Activated CD4-positive, alpha-beta T cell treated with anti-CD3 and anti-CD28 coated beads, Interleukin-2, amount 10 ng/mL, durations not matched to agents 24 days and 14 days (primary cell): ENCODE measurements around the gene RCBTB1. TPM values are rescaled to one million over a fixed set of nuclear protein-coding genes. Genes with fewer than 3 reads are reported as not detected.

Experiments
- DNase-seq: peaks from one replicate; pipeline ENCODE4 v3.0.0; 2022
- H3K27ac Mint-ChIP-seq: one replicate; pipeline ENCODE4 v1.8.0; 2022; ENCODE audit warnings: mild to moderate bottlenecking, mixed read lengths
- H3K27me3 Mint-ChIP-seq: one replicate; pipeline ENCODE4 v1.8.0; 2022; ENCODE audit warnings: mixed read lengths
- H3K36me3 Mint-ChIP-seq: one replicate; pipeline ENCODE4 v1.8.0; 2022; ENCODE audit warnings: low read depth, mild to moderate bottlenecking, mixed read lengths
- H3K4me1 Mint-ChIP-seq: one replicate; pipeline ENCODE4 v1.8.0; 2021; ENCODE audit warnings: mixed read lengths
- H3K4me3 Mint-ChIP-seq: one replicate; pipeline ENCODE4 v1.8.0; 2022; ENCODE audit warnings: mild to moderate bottlenecking, moderate library complexity, mixed read lengths
- H3K9me3 Mint-ChIP-seq: one replicate; pipeline ENCODE4 v1.8.0; 2021; ENCODE audit warnings: mixed read lengths
- intact Hi-C: fragments of 100-400 bp; cut with micrococcal nuclease; formaldehyde crosslinking; loops from one replicate; pipeline ENCODE4 v1.15.1; 2023
- total RNA-seq: library from RNA; stranded (reverse); gene quantifications from 2 replicates; pipeline ENCODE4 v1.2.3, GENCODE V29; 2022

The RCBTB1 gene
- total RNA-seq, 1 donor from 2014 or later: 14.8 TPM

- H3K27me3 Mint-ChIP-seq: no peaks in the 10 kb centered on the region
- peaks cover 42% of the 10 kb centered on the region for H3K36me3 Mint-ChIP-seq
- no peak overlapping the region for H3K4me3 Mint-ChIP-seq
- H3K4me1 Mint-ChIP-seq: peaks cover 11% of the 10 kb centered on the region
- intact Hi-C loops: no loop called here
- H3K27ac Mint-ChIP-seq: no peak overlapping the region
- DNase-seq: no peak
- no peaks in the 10 kb centered on the region for H3K9me3 Mint-ChIP-seq
Measured at GRCh38 chr13:49533591-49534269, 51.6 kb downstream of the RCBTB1 start.

- DNase-seq: no peak
- H3K36me3 Mint-ChIP-seq: peaks cover 50% of the 10 kb centered on the region
- H3K4me1 Mint-ChIP-seq: peaks cover 11% of the 10 kb centered on the region
- no peaks in the 10 kb centered on the region for H3K27me3 Mint-ChIP-seq
- no peak overlapping the region for H3K4me3 Mint-ChIP-seq
- H3K27ac Mint-ChIP-seq: no peak overlapping the region
- no peaks in the 10 kb centered on the region for H3K9me3 Mint-ChIP-seq
- intact Hi-C loops: no loop called here
Measured at GRCh38 chr13:49533011-49533410, 52.3 kb downstream of the RCBTB1 start.

- peaks cover 11% of the 10 kb centered on the region for H3K4me1 Mint-ChIP-seq
- no peak overlapping the region for H3K4me3 Mint-ChIP-seq
- no peak for DNase-seq
- intact Hi-C loops: no loop called here
- H3K9me3 Mint-ChIP-seq: no peaks in the 10 kb centered on the region
- no peak overlapping the region for H3K27ac Mint-ChIP-seq
- peaks cover 49% of the 10 kb centered on the region for H3K36me3 Mint-ChIP-seq
- H3K27me3 Mint-ChIP-seq: no peaks in the 10 kb centered on the region
Measured at GRCh38 chr13:49532593-49532992, 52.8 kb downstream of the RCBTB1 start.

- Mint-ChIP-seq H3K4me1 (peaks cover 11% of the 10 kb centered on the region), H3K4me3 (no peak overlapping the region), H3K27me3 (no peaks in the 10 kb centered on the region), H3K27ac (no peak overlapping the region), H3K36me3 (peaks cover 57% of the 10 kb centered on the region), H3K9me3 (no peaks in the 10 kb centered on the region)
- intact Hi-C loops: no loop called here
- no peak for DNase-seq
Measured at GRCh38 chr13:49530457-49530856, 54.9 kb downstream of the RCBTB1 start.

- no peak for DNase-seq
- Mint-ChIP-seq H3K27ac (no peak overlapping the region), H3K9me3 (no peaks in the 10 kb centered on the region), H3K27me3 (no peaks in the 10 kb centered on the region), H3K4me3 (no peak overlapping the region), H3K36me3 (peaks cover 60% of the 10 kb centered on the region), H3K4me1 (peaks cover 11% of the 10 kb centered on the region)
- intact Hi-C loops: no loop called here
Measured at GRCh38 chr13:49528161-49528560, 57.2 kb downstream of the RCBTB1 start.

GRCh38 chr13:49527123-49527522, 58.2 kb downstream of the RCBTB1 start:
- no peaks in the 10 kb centered on the region for H3K9me3 Mint-ChIP-seq
- peaks cover 4% of the 10 kb centered on the region for H3K4me1 Mint-ChIP-seq
- no peak overlapping the region for H3K27ac Mint-ChIP-seq
- no peaks in the 10 kb centered on the region for H3K27me3 Mint-ChIP-seq
- DNase-seq: no peak
- intact Hi-C loops: no loop called here
- H3K4me3 Mint-ChIP-seq: no peak overlapping the region
- H3K36me3 Mint-ChIP-seq: peaks cover 59% of the 10 kb centered on the region

GRCh38 chr13:49524740-49525501, 60.4 kb downstream of the RCBTB1 start:
- H3K27me3 Mint-ChIP-seq: no peaks in the 10 kb centered on the region
- H3K36me3 Mint-ChIP-seq: peaks cover 56% of the 10 kb centered on the region
- H3K9me3 Mint-ChIP-seq: no peaks in the 10 kb centered on the region
- intact Hi-C loops: no loop called here
- H3K4me1 Mint-ChIP-seq: no peaks in the 10 kb centered on the region
- DNase-seq: no peak
- H3K27ac Mint-ChIP-seq: no peak overlapping the region
- H3K4me3 Mint-ChIP-seq: no peak overlapping the region

- Mint-ChIP-seq H3K36me3 (peaks cover 43% of the 10 kb centered on the region), H3K27ac (no peak overlapping the region), H3K9me3 (no peaks in the 10 kb centered on the region), H3K4me1 (no peaks in the 10 kb centered on the region), H3K4me3 (no peak overlapping the region), H3K27me3 (no peaks in the 10 kb centered on the region)
- intact Hi-C loops: no loop called here
- no peak for DNase-seq
Measured at GRCh38 chr13:49521224-49521623, 64.1 kb downstream of the RCBTB1 start.

- Mint-ChIP-seq H3K4me3 (no peak overlapping the region), H3K27ac (no peak overlapping the region), H3K27me3 (no peaks in the 10 kb centered on the region), H3K36me3 (peaks cover 56% of the 10 kb centered on the region), H3K9me3 (no peaks in the 10 kb centered on the region), H3K4me1 (peaks cover 8% of the 10 kb centered on the region)
- no peak for DNase-seq
- intact Hi-C loops: no loop called here
Measured at GRCh38 chr13:49517461-49517860, 67.9 kb downstream of the RCBTB1 start.

GRCh38 chr13:49516467-49516866, 68.9 kb downstream of the RCBTB1 start:
- H3K36me3 Mint-ChIP-seq: peaks cover 60% of the 10 kb centered on the region
- intact Hi-C loops: no loop called here
- H3K4me1 Mint-ChIP-seq: peaks cover 11% of the 10 kb centered on the region
- H3K27ac Mint-ChIP-seq: no peak overlapping the region
- H3K9me3 Mint-ChIP-seq: no peaks in the 10 kb centered on the region
- DNase-seq: no peak
- H3K27me3 Mint-ChIP-seq: no peaks in the 10 kb centered on the region
- no peak overlapping the region for H3K4me3 Mint-ChIP-seq

GRCh38 chr13:49512578-49512977, 72.8 kb downstream of the RCBTB1 start:
- peaks cover 4% of the 10 kb centered on the region for H3K9me3 Mint-ChIP-seq

GRCh38 chr13:49503951-49504350, 81.4 kb downstream of the RCBTB1 start:
- no peak for DNase-seq
- Mint-ChIP-seq H3K4me1 (peaks cover 32% of the 10 kb centered on the region), H3K36me3 (peaks cover 56% of the 10 kb centered on the region), H3K27ac (no peak overlapping the region), H3K27me3 (no peaks in the 10 kb centered on the region), H3K4me3 (no peak overlapping the region), H3K9me3 (no peaks in the 10 kb centered on the region)
- intact Hi-C loops: no loop called here

More at GRCh38 chr13:49512578-49512977, 72.8 kb downstream of the RCBTB1 start:
- Mint-ChIP-seq H3K4me3 (no peak overlapping the region), H3K4me1 (peaks cover 22% of the 10 kb centered on the region), H3K27ac (no peak overlapping the region), H3K27me3 (no peaks in the 10 kb centered on the region), H3K36me3 (peaks cover 67% of the 10 kb centered on the region)
- intact Hi-C loops: no loop called here
- DNase-seq: no peak

- Mint-ChIP-seq H3K27ac (no peak overlapping the region), H3K27me3 (no peaks in the 10 kb centered on the region), H3K4me1 (peaks cover 38% of the 10 kb centered on the region), H3K9me3 (no peaks in the 10 kb centered on the region), H3K36me3 (peaks cover 60% of the 10 kb centered on the region), H3K4me3 (no peak overlapping the region)
- no peak for DNase-seq
- intact Hi-C loops: no loop called here
Measured at GRCh38 chr13:49502954-49503353, 82.4 kb downstream of the RCBTB1 start.

- Mint-ChIP-seq H3K27me3 (no peaks in the 10 kb centered on the region), H3K27ac (peak overlapping the region; percentile 72), H3K4me1 (peaks cover 47% of the 10 kb centered on the region), H3K36me3 (peaks cover 55% of the 10 kb centered on the region), H3K4me3 (peak overlapping the region; percentile 28), H3K9me3 (no peaks in the 10 kb centered on the region)
- intact Hi-C loops: loop anchor here (5.0 to 10.0 kb wide), 8 partner anchors 42 to 867 kb away; partner anchors contain the start of genes EBPL and FNDC3A
- DNase-seq: peak; percentile 67
Measured at GRCh38 chr13:49499889-49500660, 85.3 kb downstream of the RCBTB1 start.
